Measurements from ENCODE around the gene PCNX2.

PCNX2 gene

GRCh38 chr1:233255145-233255544, 40.4 kb downstream of the PCNX2 start:
- DNase-seq = no peak

GRCh38 chr1:233253832-233254331, 41.6 kb downstream of the PCNX2 start:
- no peak for DNase-seq

- DNase-seq = no peak
These were observed 42.2 kb downstream of the PCNX2 start for GRCh38 chr1:233253231-233253831.

GRCh38 chr1:233252441-233252840, 43.1 kb downstream of the PCNX2 start:
- DNase-seq = no peak

GRCh38 chr1:233251201-233251720, 44.3 kb downstream of the PCNX2 start:
- no peak for DNase-seq

GRCh38 chr1:233248014-233248413, 47.5 kb downstream of the PCNX2 start:
- DNase-seq = no peak

GRCh38 chr1:233246965-233247364, 48.6 kb downstream of the PCNX2 start:
- no peak for DNase-seq

GRCh38 chr1:233245191-233245765, 50.2 kb downstream of the PCNX2 start:
- peak; percentile 31 for DNase-seq

- peak; percentile 24 for DNase-seq
These were observed 51.3 kb downstream of the PCNX2 start for GRCh38 chr1:233244183-233244582.

GRCh38 chr1:233242827-233243483, 52.6 kb downstream of the PCNX2 start:
- peak; percentile 83 for DNase-seq

- no peak for DNase-seq
These were observed 53.8 kb downstream of the PCNX2 start for GRCh38 chr1:233241759-233242158.

GRCh38 chr1:233240829-233241682, 54.5 kb downstream of the PCNX2 start:
- DNase-seq = peak; percentile 41

- no peak for DNase-seq
These were observed 55.2 kb downstream of the PCNX2 start for GRCh38 chr1:233240371-233240770.

- DNase-seq = no peak
These were observed 56.6 kb downstream of the PCNX2 start for GRCh38 chr1:233238884-233239431.

- DNase-seq = no peak
These were observed 57.9 kb downstream of the PCNX2 start for GRCh38 chr1:233237647-233238046.

- DNase-seq = no peak
These were observed 62.0 kb downstream of the PCNX2 start for GRCh38 chr1:233233508-233234040.

GRCh38 chr1:233230011-233230410, 65.5 kb downstream of the PCNX2 start:
- no peak for DNase-seq

GRCh38 chr1:233229288-233229687, 66.2 kb downstream of the PCNX2 start:
- DNase-seq = no peak

GRCh38 chr1:233227930-233228465, 67.5 kb downstream of the PCNX2 start:
- no peak for DNase-seq

GRCh38 chr1:233224311-233224710, 71.2 kb downstream of the PCNX2 start:
- DNase-seq = no peak

- DNase-seq = no peak
These were observed 77.7 kb downstream of the PCNX2 start for GRCh38 chr1:233217832-233218231.

- DNase-seq = no peak
These were observed 79.5 kb downstream of the PCNX2 start for GRCh38 chr1:233216009-233216408.

Measured in NCI-H69 (cell line).